Glutamatergic neuron (in vitro differentiated cells): Measurements from ENCODE around the gene POLR3F. TPM values are rescaled to one million over a fixed set of nuclear protein-coding genes. Genes with fewer than 3 reads are reported as not detected.

Experiments
- DNase-seq: peaks from one replicate; pipeline ENCODE4 v3.0.0; 2022
- H3K27ac Mint-ChIP-seq: one replicate; pipeline ENCODE4 v1.8.0; 2020; ENCODE audit warnings: mild to moderate bottlenecking, mixed read lengths, inconsistent platforms; ENCODE audit not compliant: unreplicated experiment
- H3K27me3 Mint-ChIP-seq: one replicate; pipeline ENCODE4 v1.8.0; 2020; ENCODE audit warnings: mild to moderate bottlenecking, moderate library complexity, mixed read lengths, inconsistent platforms; ENCODE audit not compliant: unreplicated experiment
- H3K36me3 Mint-ChIP-seq: one replicate; pipeline ENCODE4 v1.8.0; 2020; ENCODE audit warnings: mild to moderate bottlenecking, mixed read lengths, inconsistent platforms; ENCODE audit not compliant: unreplicated experiment
- H3K4me1 Mint-ChIP-seq: one replicate; pipeline ENCODE4 v1.8.0; 2020; ENCODE audit warnings: mild to moderate bottlenecking, low read depth, mixed read lengths, inconsistent platforms; ENCODE audit not compliant: unreplicated experiment
- H3K4me3 Mint-ChIP-seq: one replicate; pipeline ENCODE4 v1.8.0; 2020; ENCODE audit warnings: mild to moderate bottlenecking, mixed read lengths, inconsistent platforms; ENCODE audit not compliant: unreplicated experiment
- H3K9me3 Mint-ChIP-seq: one replicate; pipeline ENCODE4 v1.8.0; 2020; ENCODE audit warnings: mild to moderate bottlenecking, moderate library complexity, mixed read lengths, inconsistent platforms; ENCODE audit not compliant: unreplicated experiment
- CTCF ChIP-seq: fragments of 200-600 bp; sonication (generic); IDR thresholded peaks from one replicate; pipeline ENCODE4 v1.5.0; 2021; ENCODE audit not compliant: partially characterized antibody, unreplicated experiment
- total RNA-seq: library from RNA; stranded (reverse); fragmentation: NEBNext Ultra II Directional; extraction: Animal tissue kit (Norgen Biotek cat#: 25700); gene quantifications from one replicate; pipeline ENCODE4 v1.2.1, GENCODE V29; 2021; ENCODE audit not compliant: unreplicated experiment

Gene POLR3F
- total RNA-seq, 1 donor from 2014 or later, result 20.8 TPM

DNA sequence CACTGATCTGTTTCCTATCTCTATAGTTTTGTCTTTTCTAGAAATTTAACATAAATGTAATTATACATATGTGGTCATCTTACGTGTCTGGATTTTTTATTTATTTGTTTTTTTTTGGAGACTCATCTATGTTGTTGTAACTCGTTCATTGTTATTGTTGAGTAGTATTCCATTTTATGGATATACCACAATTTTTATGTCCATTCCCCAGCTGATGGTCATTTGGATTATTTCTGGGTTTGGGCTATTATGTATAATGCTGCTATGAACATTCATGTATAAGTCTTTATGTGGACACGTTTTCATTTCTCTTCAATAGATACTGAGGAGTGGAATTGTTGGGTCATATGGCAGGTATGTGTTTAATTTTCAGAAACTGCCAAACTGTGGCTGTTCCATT is 10.6 kb upstream of the POLR3F start:
- no peak for DNase-seq
- TF ChIP-seq CTCF, result no peak
- Mint-ChIP-seq H3K4me3 (no peak overlapping the region), H3K9me3 (no peaks in the 10 kb centered on the region), H3K4me1 (no peaks in the 10 kb centered on the region), H3K36me3 (no peaks in the 10 kb centered on the region), H3K27ac (no peak overlapping the region), H3K27me3 (peaks cover 1% of the 10 kb centered on the region)

- Mint-ChIP-seq H3K9me3 (peaks cover 6% of the 10 kb centered on the region), H3K27ac (no peak overlapping the region), H3K27me3 (peaks cover 2% of the 10 kb centered on the region), H3K4me1 (peaks cover 5% of the 10 kb centered on the region), H3K4me3 (peak overlapping the region; percentile 95), H3K36me3 (no peaks in the 10 kb centered on the region)
- DNase-seq, result no peak
- TF ChIP-seq CTCF, result no peak
Observed at GRCh38 chr20:18465536-18466200, 1.5 kb upstream of the POLR3F start.

DNA sequence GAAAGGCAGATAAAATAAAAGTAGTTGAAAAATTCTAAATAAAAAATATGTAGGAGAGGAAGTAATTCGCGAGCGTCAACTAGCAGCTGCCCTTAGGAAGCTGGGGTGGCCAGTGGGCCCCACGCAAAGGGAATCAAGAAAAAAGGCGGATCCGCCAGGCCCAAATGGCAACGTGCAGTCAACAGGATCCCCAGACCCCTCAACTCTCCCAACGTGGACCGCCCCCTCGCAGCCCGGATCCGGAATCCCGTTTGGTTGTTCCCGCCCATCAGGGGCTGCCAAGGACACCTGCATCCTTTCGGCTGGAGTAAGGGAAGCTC is 656 bp upstream of the POLR3F start:
- no peaks in the 10 kb centered on the region for H3K36me3 Mint-ChIP-seq
- DNase-seq, result no peak
- TF ChIP-seq CTCF, result no peak
- peak overlapping the region; percentile 95 for H3K4me3 Mint-ChIP-seq
- H3K27ac Mint-ChIP-seq, result peak overlapping the region; percentile 95
- H3K9me3 Mint-ChIP-seq, result peaks cover 6% of the 10 kb centered on the region
- peaks cover 5% of the 10 kb centered on the region for H3K4me1 Mint-ChIP-seq
- H3K27me3 Mint-ChIP-seq, result peaks cover 2% of the 10 kb centered on the region

- Mint-ChIP-seq H3K27ac (no peak overlapping the region), H3K4me3 (no peak overlapping the region), H3K27me3 (no peaks in the 10 kb centered on the region), H3K9me3 (no peaks in the 10 kb centered on the region), H3K36me3 (no peaks in the 10 kb centered on the region), H3K4me1 (no peaks in the 10 kb centered on the region)
- DNase-seq, result no peak
- TF ChIP-seq CTCF, result no peak
Observed at GRCh38 chr20:18477218-18477617, 10.0 kb downstream of the POLR3F start.

DNA sequence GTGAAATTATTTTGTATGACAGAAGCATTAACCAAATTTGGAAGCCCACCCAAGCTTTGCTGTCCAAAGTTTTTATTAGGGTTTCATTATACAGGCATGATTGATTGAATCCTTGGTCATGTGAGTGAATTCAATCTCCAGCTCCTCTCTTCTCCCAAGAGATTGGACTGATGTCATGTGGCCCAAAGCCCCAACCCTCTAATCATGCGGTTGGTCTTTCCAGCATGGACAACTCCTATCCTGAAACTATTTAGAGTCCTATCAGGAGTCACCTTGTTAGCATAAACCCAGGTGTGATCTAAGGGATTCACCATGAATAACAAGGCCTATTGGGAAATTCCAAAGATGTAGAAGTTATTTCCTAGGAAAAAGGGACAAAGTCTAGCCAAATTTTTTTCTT is 10.6 kb downstream of the POLR3F start:
- DNase-seq, result no peak
- Mint-ChIP-seq H3K27me3 (no peaks in the 10 kb centered on the region), H3K4me1 (no peaks in the 10 kb centered on the region), H3K27ac (no peak overlapping the region), H3K9me3 (no peaks in the 10 kb centered on the region), H3K36me3 (no peaks in the 10 kb centered on the region), H3K4me3 (no peak overlapping the region)
- TF ChIP-seq CTCF, result no peak
